Stimulated activated CD4-positive, alpha-beta T cell treated with anti-CD3 and anti-CD28 coated beads, TNF-alpha, amount 100 ng/mL, for 24 hours (primary cell): ENCODE data around the gene OVOL1.
"Not testable (repeated sequence)": the region's sequence is repeated elsewhere in the genome, so short reads cannot be mapped to it uniquely, and the experiment has no call there.

Experiments
- DNase-seq, 3 experiments: peaks; one replicate each; pipeline ENCODE4 v3.0.0-alpha.2; 2020; ENCODE audit warnings: low read depth in 3 of 3

Gene OVOL1

GRCh38 chr11:65786786-65787636 lies at the start of gene OVOL1:
Gene OVOL1 (plus strand): TSS chr11:65787063. CDS start chr11:65787374, 311 bp downstream.
- no peak for DNase-seq

- no peak for DNase-seq
These were observed 47.8 kb upstream of the OVOL1 start for GRCh38 chr11:65739022-65739421.

GRCh38 chr11:65741185-65741584 lies 45.7 kb upstream of the OVOL1 start:
- DNase-seq: no peak

GRCh38 chr11:65742353-65742752 lies 44.5 kb upstream of the OVOL1 start:
- DNase-seq: no peak

- DNase-seq: no peak
These were observed 43.2 kb upstream of the OVOL1 start for GRCh38 chr11:65743681-65744025.

- DNase-seq: no peak
These were observed 42.7 kb upstream of the OVOL1 start for GRCh38 chr11:65744026-65744698.

GRCh38 chr11:65744699-65745042 lies 42.2 kb upstream of the OVOL1 start:
- DNase-seq: no peak

GRCh38 chr11:65745049-65745448 lies 41.8 kb upstream of the OVOL1 start:
- DNase-seq: no peak

- not testable (repeated sequence) for DNase-seq
These were observed 24.7 kb upstream of the OVOL1 start for GRCh38 chr11:65762169-65762568.

GRCh38 chr11:65762816-65763215 lies 24.0 kb upstream of the OVOL1 start:
- DNase-seq: not testable (repeated sequence)

GRCh38 chr11:65764434-65764833 lies 22.4 kb upstream of the OVOL1 start:
- no peak for DNase-seq

GRCh38 chr11:65766535-65766934 lies 20.3 kb upstream of the OVOL1 start:
- DNase-seq: no peak

GRCh38 chr11:65767406-65767805 lies 19.5 kb upstream of the OVOL1 start:
- no peak for DNase-seq

- not testable (repeated sequence) for DNase-seq
These were observed 19.1 kb upstream of the OVOL1 start for GRCh38 chr11:65767806-65768205.

- DNase-seq: no peak
These were observed 15.8 kb upstream of the OVOL1 start for GRCh38 chr11:65770951-65771567.

- no peak for DNase-seq
These were observed 15.2 kb upstream of the OVOL1 start for GRCh38 chr11:65771589-65772112.

- DNase-seq: no peak
These were observed 13.0 kb upstream of the OVOL1 start for GRCh38 chr11:65773784-65774411.

GRCh38 chr11:65774525-65775306 lies 12.1 kb upstream of the OVOL1 start:
- DNase-seq: no peak

GRCh38 chr11:65776196-65776595 lies 10.7 kb upstream of the OVOL1 start:
- DNase-seq: no peak

- DNase-seq: no peak
These were observed 10.1 kb upstream of the OVOL1 start for GRCh38 chr11:65776710-65777141.

- DNase-seq: no peak
These were observed 9.6 kb upstream of the OVOL1 start for GRCh38 chr11:65777241-65777640.
